ENCODE data around the gene TNFRSF25. TPM values are rescaled to one million over a fixed set of nuclear protein-coding genes. Genes with fewer than 3 reads are reported as not detected.
"Not testable (repeated sequence)": the region's sequence is repeated elsewhere in the genome, so short reads cannot be mapped to it uniquely, and the experiment has no call there.

TNFRSF25 gene
- polyA plus RNA-seq, 1 donor from 2014 or later: 52.2 TPM

- H3K4me2 ChIP-seq (ENCODE audit: low read length); H3F3A ChIP-seq (ENCODE audit: insufficient read depth, low read length, poor library complexity, severe bottlenecking); H3K9me2 ChIP-seq (ENCODE audit: insufficient read depth, low read length); H2AFZ ChIP-seq (ENCODE audit: low read depth, low read length); H3K4me3 ChIP-seq (ENCODE audit: low read length); H3K36me3 ChIP-seq (ENCODE audit: insufficient read depth, low read length); H3K79me2 ChIP-seq (replicated peaks; ENCODE audit: insufficient read depth, low read length); H4K20me1 ChIP-seq (ENCODE audit: insufficient read depth); H3K9me3 ChIP-seq (ENCODE audit: low read length); H3K27me3 ChIP-seq (ENCODE audit: insufficient read depth, low read depth, low read length); H3K9ac ChIP-seq (ENCODE audit: low read length); H3K27ac ChIP-seq (ENCODE audit: low read length): not testable (repeated sequence)
These were observed 34.1 kb downstream of the TNFRSF25 start for GRCh38 chr1:6431645-6432579.

GRCh38 chr1:6429660-6430411 is 36.1 kb downstream of the TNFRSF25 start:
- H3K9me3 ChIP-seq (ENCODE audit: low read length); H3K36me3 ChIP-seq (ENCODE audit: insufficient read depth, low read length); H4K20me1 ChIP-seq (ENCODE audit: insufficient read depth); H3K4me3 ChIP-seq (ENCODE audit: low read length); H3F3A ChIP-seq (ENCODE audit: insufficient read depth, low read length, poor library complexity, severe bottlenecking); H3K9me2 ChIP-seq (ENCODE audit: insufficient read depth, low read length); H3K9ac ChIP-seq (ENCODE audit: low read length); H3K4me2 ChIP-seq (ENCODE audit: low read length); H2AFZ ChIP-seq (ENCODE audit: low read depth, low read length); H3K27ac ChIP-seq (ENCODE audit: low read length); H3K79me2 ChIP-seq (replicated peaks; ENCODE audit: insufficient read depth, low read length): not testable (repeated sequence)
- H3K27me3 ChIP-seq (ENCODE audit: insufficient read depth, low read depth, low read length): peaks cover 22% of the 10 kb centered on the region

DNA sequence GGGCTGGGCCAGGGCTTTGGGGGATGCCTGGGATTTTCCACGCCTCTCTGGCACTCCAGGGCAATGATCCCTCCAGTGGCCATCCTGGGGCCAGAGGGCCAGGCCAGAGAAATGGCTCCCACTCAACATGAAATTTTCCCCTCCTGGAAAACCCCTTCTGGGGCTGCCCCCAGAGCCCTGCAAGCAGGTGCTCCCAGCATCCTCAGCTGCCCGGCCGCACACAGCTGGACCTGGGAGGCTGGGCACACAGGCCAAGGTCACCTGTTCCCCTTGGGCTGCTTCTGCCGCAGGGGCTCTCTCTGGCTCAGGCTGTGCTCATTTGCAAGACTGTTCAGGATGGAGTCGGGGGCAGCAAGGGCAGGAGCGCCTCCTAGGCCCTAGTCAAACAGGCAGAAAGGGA is 37.5 kb downstream of the TNFRSF25 start:
- H3F3A ChIP-seq (ENCODE audit: insufficient read depth, low read length, poor library complexity, severe bottlenecking); H3K36me3 ChIP-seq (ENCODE audit: insufficient read depth, low read length); H3K9me2 ChIP-seq (ENCODE audit: insufficient read depth, low read length); H3K9ac ChIP-seq (ENCODE audit: low read length); H3K79me2 ChIP-seq (replicated peaks; ENCODE audit: insufficient read depth, low read length); H3K27ac ChIP-seq (ENCODE audit: low read length); H4K20me1 ChIP-seq (ENCODE audit: insufficient read depth); H2AFZ ChIP-seq (ENCODE audit: low read depth, low read length); H3K4me3 ChIP-seq (ENCODE audit: low read length); H3K4me2 ChIP-seq (ENCODE audit: low read length); H3K9me3 ChIP-seq (ENCODE audit: low read length): not testable (repeated sequence)
- H3K27me3 ChIP-seq (ENCODE audit: insufficient read depth, low read depth, low read length): peaks cover 33% of the 10 kb centered on the region

- H3K27me3 ChIP-seq (ENCODE audit: insufficient read depth, low read depth, low read length): peaks cover 40% of the 10 kb centered on the region
- TF ChIP-seq EP300 (conservative IDR thresholded peaks at IDR 0.05; ENCODE audit: poor library complexity, severe bottlenecking) (no peak), SMC3 (conservative IDR thresholded peaks at IDR 0.05; ENCODE audit: poor library complexity) (no peak), POLR2AphosphoS5 (IDR thresholded peaks at IDR 0.05) (no peak), CTCF (IDR thresholded peaks at IDR 0.05; ENCODE audit: poor library complexity, severe bottlenecking) (no peak), EZH2 (IDR thresholded peaks at IDR 0.05; ENCODE audit: borderline replicate concordance, insufficient read depth, low read length, poor library complexity, severe bottlenecking) (no peak), REST (IDR thresholded peaks at IDR 0.05; ENCODE audit: borderline replicate concordance) (no peak), MXI1 (conservative IDR thresholded peaks at IDR 0.05; ENCODE audit: poor library complexity, severe bottlenecking) (no peak)
- H4K20me1 ChIP-seq (ENCODE audit: insufficient read depth): no peaks in the 10 kb centered on the region
- no peak overlapping the region for H3K9ac ChIP-seq (ENCODE audit: low read length)
- no peak overlapping the region for H2AFZ ChIP-seq (ENCODE audit: low read depth, low read length)
- no peak overlapping the region for H3K4me3 ChIP-seq (ENCODE audit: low read length)
- H3K9me2 ChIP-seq (ENCODE audit: insufficient read depth, low read length): no peaks in the 10 kb centered on the region
- H3K9me3 ChIP-seq (ENCODE audit: low read length): no peaks in the 10 kb centered on the region
- no peak overlapping the region for H3K27ac ChIP-seq (ENCODE audit: low read length)
- no peak overlapping the region for H3K4me2 ChIP-seq (ENCODE audit: low read length)
- no peaks in the 10 kb centered on the region for H3K36me3 ChIP-seq (ENCODE audit: insufficient read depth, low read length)
- H3K79me2 ChIP-seq (replicated peaks; ENCODE audit: insufficient read depth, low read length): no peaks in the 10 kb centered on the region
- H3F3A ChIP-seq (ENCODE audit: insufficient read depth, low read length, poor library complexity, severe bottlenecking): no peaks in the 10 kb centered on the region
These were observed 38.3 kb downstream of the TNFRSF25 start for GRCh38 chr1:6427441-6428390.
